ENCODE measurements around the gene LPO. TPM values are rescaled to one million over a fixed set of nuclear protein-coding genes. Genes with fewer than 3 reads are reported as not detected.

The LPO gene
- total RNA-seq, 1 donor from 2014 or later, result not detected

- intact Hi-C loops (cut with micrococcal nuclease), result no loop called here
These were observed 9.7 kb upstream of the LPO start for GRCh38 chr17:58228679-58229078.

DNA sequence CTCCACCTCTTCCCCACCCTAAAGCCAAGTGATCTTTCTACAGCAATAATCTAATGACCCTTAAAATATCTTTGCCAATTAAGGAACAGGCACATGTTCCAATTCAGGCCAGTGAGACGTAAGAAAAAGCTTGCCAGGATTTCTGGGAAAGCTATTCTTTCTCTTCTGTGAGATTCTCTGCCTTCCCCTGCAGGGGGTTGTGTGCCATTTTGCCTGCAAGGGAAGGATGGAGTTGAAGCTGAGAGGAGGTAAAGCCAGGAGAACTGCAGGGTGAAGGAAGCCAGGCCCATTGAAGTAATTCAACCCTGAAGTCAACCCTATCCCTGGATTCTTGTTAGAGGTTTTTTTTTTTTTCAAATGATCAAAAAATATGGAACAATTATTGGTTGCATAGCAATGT, 9.0 kb upstream of the LPO start:
- intact Hi-C loops (cut with micrococcal nuclease), result no loop called here

GRCh38 chr17:58229881-58230280, 8.5 kb upstream of the LPO start:
- intact Hi-C loops (cut with micrococcal nuclease), result no loop called here

- intact Hi-C loops (cut with micrococcal nuclease), result no loop called here
These were observed 6.7 kb upstream of the LPO start for GRCh38 chr17:58231641-58232040.

- intact Hi-C loops (cut with micrococcal nuclease), result no loop called here
These were observed 5.7 kb upstream of the LPO start for GRCh38 chr17:58232707-58233156.

DNA sequence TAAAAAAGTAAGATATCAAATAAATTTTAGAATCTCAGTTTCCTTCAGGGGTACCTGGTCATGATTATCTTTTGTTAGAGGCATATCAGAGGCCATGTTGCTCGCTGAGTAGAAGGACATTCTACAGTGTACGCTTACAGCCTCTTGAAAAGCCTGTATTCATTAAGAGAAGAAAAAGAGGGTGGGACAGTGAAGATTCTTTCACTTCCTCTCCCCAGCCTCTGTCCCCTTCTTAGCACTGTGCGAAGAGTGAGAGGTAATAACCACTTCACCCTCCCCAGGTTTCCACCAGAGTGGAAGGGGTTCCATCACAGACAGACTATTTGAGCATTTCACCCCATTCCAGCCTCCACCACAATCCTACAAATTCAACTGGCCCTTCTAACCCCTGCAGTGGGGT, 4.8 kb upstream of the LPO start:
- intact Hi-C loops (cut with micrococcal nuclease), result no loop called here

GRCh38 chr17:58234512-58234911, 3.9 kb upstream of the LPO start:
- intact Hi-C loops (cut with micrococcal nuclease), result no loop called here

GRCh38 chr17:58235821-58236220, 2.6 kb upstream of the LPO start:
- intact Hi-C loops (cut with micrococcal nuclease), result no loop called here

DNA sequence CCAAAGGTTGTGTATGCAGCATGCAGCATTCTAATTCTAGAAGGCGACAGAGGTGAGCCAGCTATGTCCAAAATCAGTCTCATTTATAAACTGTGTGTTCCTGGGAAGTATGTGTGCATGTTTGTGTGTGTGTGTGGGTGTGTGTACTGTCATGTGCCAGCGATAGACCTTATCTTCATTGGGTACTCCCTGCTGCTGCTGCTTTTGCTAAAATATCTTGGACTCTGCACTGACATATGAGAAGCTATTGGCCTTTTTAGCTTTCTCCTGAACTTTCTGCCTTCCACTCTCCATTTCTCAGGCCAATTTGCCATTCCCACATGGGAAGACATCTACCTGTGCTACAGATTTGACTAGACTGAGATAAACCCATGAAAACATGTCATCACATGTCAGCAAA, 2.0 kb upstream of the LPO start:
- intact Hi-C loops (cut with micrococcal nuclease), result no loop called here

DNA sequence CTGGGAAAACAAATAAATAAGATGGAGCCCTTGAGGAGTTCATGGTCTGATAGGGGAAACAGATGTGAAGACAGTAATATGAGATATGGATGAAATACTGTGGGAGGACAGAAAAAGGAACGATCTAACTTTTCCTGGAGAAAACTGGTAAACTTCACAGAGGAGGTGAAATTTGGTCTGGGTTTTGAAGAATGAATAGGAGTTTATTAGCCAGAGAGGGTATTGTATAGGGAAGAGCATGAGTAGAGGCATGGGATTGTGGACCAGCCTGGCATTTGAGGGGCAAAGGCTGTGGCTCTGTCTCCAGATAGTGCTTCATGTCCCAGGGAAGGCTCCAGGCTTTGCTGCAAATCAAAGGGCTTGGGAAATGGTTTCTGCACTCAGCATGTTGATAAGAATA, 1.6 kb downstream of the LPO start:
- intact Hi-C loops (cut with micrococcal nuclease), result no loop called here

DNA sequence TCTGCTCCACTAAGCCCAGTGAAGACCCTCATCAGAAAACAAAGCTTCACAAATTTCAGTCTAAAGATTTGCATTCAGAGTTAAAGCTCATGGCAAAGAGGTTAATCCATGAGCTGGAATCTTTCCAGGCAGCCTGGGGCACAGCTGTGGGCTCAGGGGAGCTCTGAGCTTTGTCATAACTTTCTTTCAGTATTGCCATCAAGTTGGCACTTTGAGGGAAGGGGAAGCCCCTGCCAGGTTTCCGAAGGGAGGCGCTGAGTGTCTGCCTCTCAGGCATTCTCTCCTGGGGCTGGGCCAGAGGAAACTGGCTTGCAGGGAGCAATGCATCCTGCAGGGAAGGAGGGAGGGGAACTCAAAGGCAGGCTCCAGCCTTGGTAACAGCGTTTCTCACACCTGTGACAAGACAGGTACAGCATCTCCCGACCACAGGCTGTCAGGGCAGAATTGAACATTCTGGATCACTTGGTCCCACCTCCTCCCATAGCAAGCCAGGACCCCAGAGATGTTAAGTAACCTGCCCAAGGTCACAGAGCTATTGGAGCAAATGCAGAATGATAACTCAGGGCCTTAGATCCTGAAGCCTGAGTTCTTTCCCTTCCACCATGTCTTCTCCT, 3.9 kb downstream of the LPO start:
- intact Hi-C loops (cut with micrococcal nuclease), result no loop called here

DNA sequence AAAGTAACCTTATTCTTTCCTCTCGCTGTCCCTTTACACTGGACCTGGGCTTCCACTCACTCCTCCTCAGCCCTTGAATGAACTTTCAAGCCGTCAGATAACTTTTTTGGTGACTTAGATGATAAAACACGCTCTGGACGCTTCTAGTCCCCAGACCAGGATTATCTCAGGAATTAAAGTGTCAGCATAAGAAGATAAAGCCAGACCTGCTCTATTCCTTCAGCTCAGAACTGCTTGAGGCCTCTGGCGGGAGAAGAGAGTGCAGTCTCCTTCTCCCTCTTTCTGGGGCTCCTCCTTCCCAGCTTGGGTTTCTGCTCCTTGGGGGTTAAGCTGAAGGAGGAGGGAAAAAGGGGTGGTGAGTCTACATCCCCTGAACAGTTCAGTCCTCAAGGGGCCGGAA, 6.6 kb downstream of the LPO start:
- intact Hi-C loops (cut with micrococcal nuclease), result no loop called here

DNA sequence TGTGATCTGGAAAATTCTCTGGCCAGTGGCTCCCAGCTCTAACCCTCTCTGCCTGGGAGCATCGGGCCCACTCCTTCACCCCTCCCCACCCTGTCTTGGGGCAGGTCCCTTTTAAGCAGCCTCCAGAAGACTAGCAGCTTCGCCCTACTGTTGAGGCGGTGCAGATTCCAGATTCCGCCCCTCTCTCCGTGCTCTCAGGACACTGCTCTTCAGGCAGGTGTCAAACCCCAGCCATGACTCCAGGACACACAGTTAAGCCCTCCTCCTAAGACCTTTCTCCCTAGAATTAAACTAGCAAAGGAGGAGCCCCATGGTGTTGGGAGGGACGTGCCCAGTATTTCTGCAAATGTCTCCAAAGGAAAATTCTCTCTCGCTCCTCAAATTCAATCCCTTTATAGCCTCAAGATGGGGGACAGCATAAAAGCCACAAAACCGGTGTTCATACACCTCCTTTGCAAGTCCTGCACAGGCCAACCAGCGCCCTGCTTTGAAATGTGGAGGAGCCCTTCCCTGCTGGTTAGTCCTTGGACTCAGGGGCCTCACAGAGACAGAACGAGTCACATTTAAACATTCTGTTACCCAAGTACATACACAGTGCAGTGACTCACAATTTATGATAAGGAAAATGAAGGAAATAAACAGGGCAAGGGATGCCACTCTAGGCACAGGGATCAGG, 7.2 kb downstream of the LPO start:
- intact Hi-C loops (cut with micrococcal nuclease), result no loop called here

GRCh38 chr17:58246104-58246740, 7.8 kb downstream of the LPO start:
- intact Hi-C loops (cut with micrococcal nuclease), result no loop called here

DNA sequence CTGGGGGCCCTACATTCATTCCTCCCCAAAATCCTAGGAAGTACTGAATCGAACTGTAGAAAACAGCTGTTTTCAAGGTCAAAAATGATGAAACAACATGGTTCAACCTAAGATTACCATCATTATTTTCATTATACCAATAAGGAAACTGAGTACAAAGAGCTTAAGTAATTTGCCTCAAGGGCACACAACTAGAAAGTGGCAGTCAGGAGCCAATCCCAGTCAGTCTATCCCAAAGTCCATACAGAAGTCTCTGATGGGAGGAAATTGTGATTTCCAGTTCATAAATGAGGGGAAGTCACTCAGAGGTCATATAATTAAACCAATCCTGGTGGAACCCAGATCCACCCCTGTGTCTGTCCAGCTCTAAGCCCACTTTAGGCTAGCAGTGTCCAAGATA, 8.4 kb downstream of the LPO start:
- intact Hi-C loops (cut with micrococcal nuclease), result no loop called here

- intact Hi-C loops (cut with micrococcal nuclease), result loop anchor here (2.0 kb wide), 1 partner anchor 29 kb away; the partner anchor contains the start of gene MKS1
These were observed 9.4 kb downstream of the LPO start for GRCh38 chr17:58247511-58248363.

DNA sequence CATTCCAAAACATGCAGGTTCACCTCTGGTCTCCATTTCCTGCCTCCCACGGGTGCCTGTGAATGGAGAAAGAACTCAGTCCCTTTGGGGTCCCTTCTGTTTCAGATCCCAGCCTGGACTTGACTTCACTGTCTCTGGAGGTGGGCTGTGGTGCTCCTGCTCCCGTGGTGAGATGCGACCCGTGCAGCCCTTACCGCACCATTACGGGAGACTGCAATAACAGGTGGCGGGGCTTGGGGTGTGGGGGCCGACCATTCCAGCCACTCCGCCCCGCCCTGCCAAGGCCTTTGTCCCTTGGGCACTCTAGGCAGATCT, 10.5 kb downstream of the LPO start:
- intact Hi-C loops (cut with micrococcal nuclease), result loop anchor here (2.0 kb wide), 1 partner anchor 30 kb away; the partner anchor contains the start of gene MKS1

- intact Hi-C loops (cut with micrococcal nuclease), result loop anchor here (2.0 kb wide), 2 partner anchors 31 to 197 kb away; partner anchors contain the start of gene MKS1
These were observed 11.1 kb downstream of the LPO start for GRCh38 chr17:58249270-58250133.

- intact Hi-C loops (cut with micrococcal nuclease), result loop anchor here (2.0 kb wide), 1 partner anchor 196 kb away; no protein-coding TSS in a partner anchor
These were observed 12.1 kb downstream of the LPO start for GRCh38 chr17:58250344-58251011.

GRCh38 chr17:58252141-58252540, 13.8 kb downstream of the LPO start:
- intact Hi-C loops (cut with micrococcal nuclease), result no loop called here
